GM18520 (cell line): Measurements from ENCODE around the gene RBM34.
"Not testable (repeated sequence)": the region's sequence is repeated elsewhere in the genome, so short reads cannot be mapped to it uniquely, and the experiment has no call there.

Experiments used
- ATAC-seq: cut with Tn5 transposase; IDR thresholded peaks from one replicate; pipeline ENCODE4 v1.9.1; 2021; ENCODE audit not compliant: unreplicated experiment

The RBM34 gene

GRCh38 chr1:235160957-235161684, at the start of gene RBM34:
Gene RBM34, minus strand, starts transcription at chr1:235161250. Its CDS starts 24 bp downstream, at chr1:235161226.
- ATAC-seq, result peak; percentile 82

GRCh38 chr1:235207209-235207565, 46.1 kb upstream of the RBM34 start:
- ATAC-seq, result no peak

GRCh38 chr1:235206533-235207208, 45.6 kb upstream of the RBM34 start:
- ATAC-seq, result no peak

GRCh38 chr1:235205687-235206086, 44.6 kb upstream of the RBM34 start:
- no peak for ATAC-seq

- no peak for ATAC-seq
These were observed 42.4 kb upstream of the RBM34 start for GRCh38 chr1:235203428-235203827.

- ATAC-seq, result not testable (repeated sequence)
These were observed 41.4 kb upstream of the RBM34 start for GRCh38 chr1:235202447-235202846.

GRCh38 chr1:235199441-235199840, 38.4 kb upstream of the RBM34 start:
- no peak for ATAC-seq

GRCh38 chr1:235190431-235190830, 29.4 kb upstream of the RBM34 start:
- no peak for ATAC-seq

GRCh38 chr1:235187316-235187715, 26.3 kb upstream of the RBM34 start:
- ATAC-seq, result no peak

GRCh38 chr1:235181561-235182245, 20.7 kb upstream of the RBM34 start:
- no peak for ATAC-seq

GRCh38 chr1:235180916-235181460, 19.9 kb upstream of the RBM34 start:
- ATAC-seq, result no peak

GRCh38 chr1:235176486-235176885, 15.4 kb upstream of the RBM34 start:
- no peak for ATAC-seq

- no peak for ATAC-seq
These were observed 8.9 kb upstream of the RBM34 start for GRCh38 chr1:235169986-235170385.

GRCh38 chr1:235168375-235168774, 7.3 kb upstream of the RBM34 start:
- ATAC-seq, result no peak

GRCh38 chr1:235161685-235162327, 756 bp upstream of the RBM34 start:
- no peak for ATAC-seq

- no peak for ATAC-seq
These were observed 580 bp downstream of the RBM34 start for GRCh38 chr1:235160383-235160956.

GRCh38 chr1:235159930-235160329, 1.1 kb downstream of the RBM34 start:
- ATAC-seq, result not testable (repeated sequence)

GRCh38 chr1:235159284-235159683, 1.8 kb downstream of the RBM34 start:
- not testable (repeated sequence) for ATAC-seq

GRCh38 chr1:235158680-235159079, 2.4 kb downstream of the RBM34 start:
- no peak for ATAC-seq

GRCh38 chr1:235157150-235157549, 3.9 kb downstream of the RBM34 start:
- no peak for ATAC-seq

GRCh38 chr1:235156740-235157139, 4.3 kb downstream of the RBM34 start:
- no peak for ATAC-seq
